T-helper 1 cell treated with Interleukin-12 subunit alpha and Interleukin-12 subunit beta and Interleukin-4 antibody, amounts not matched to agents 30 μg/mL and 1 μg/mL, for 36 hours (primary cell): Measurements from ENCODE around the gene ZFYVE21.

ENCODE experiments used
- H3K27ac Mint-ChIP-seq: one replicate; pipeline ENCODE4 v1.8.0; 2021; ENCODE audit warnings: mild to moderate bottlenecking, mixed read lengths
- H3K27me3 Mint-ChIP-seq: one replicate; pipeline ENCODE4 v1.8.0; 2021; ENCODE audit warnings: low read depth, mixed read lengths
- H3K36me3 Mint-ChIP-seq: one replicate; pipeline ENCODE4 v1.8.0; 2021; ENCODE audit warnings: low read depth, mixed read lengths
- H3K4me1 Mint-ChIP-seq: one replicate; pipeline ENCODE4 v1.8.0; 2021; ENCODE audit warnings: low read depth, mixed read lengths
- H3K4me3 Mint-ChIP-seq: one replicate; pipeline ENCODE4 v1.8.0; 2021; ENCODE audit warnings: mild to moderate bottlenecking, moderate library complexity, mixed read lengths
- H3K9me3 Mint-ChIP-seq: one replicate; pipeline ENCODE4 v1.8.0; 2021; ENCODE audit warnings: mixed read lengths

Gene ZFYVE21

DNA sequence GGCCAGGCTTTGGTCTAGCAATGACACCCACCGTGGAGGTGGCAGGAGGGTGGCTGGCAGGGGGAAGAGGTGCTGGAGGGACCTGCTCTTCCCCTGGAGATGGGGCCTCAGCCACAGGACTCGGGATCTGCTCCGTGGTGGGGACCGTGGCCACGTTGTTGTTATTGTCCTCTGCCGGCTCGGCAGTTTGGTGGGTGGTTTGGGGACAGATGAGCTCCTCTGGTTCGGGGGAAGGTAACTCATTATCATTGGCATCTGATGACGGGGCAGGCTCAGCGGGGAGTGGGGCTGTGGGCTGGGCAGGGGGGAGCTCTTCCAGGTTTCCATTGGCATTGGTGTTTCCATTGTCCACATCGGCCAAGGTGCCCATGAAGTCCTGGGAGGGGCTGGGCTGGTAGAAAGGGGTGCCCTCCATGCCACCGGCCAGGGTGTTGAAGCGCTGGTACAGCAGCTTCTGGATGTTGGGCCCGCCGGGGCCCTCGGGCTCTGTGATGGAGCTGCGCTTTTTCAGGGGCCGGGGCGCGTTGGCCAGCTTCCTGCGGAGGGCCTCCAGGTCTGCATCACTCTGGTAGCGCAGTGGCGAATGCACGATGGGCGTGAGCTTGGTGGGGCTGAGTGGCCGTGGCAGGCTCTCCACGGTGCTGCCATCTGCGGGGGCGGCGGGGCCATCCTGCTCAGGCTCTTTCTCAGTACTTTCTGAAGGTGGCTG is 24.3 kb downstream of the ZFYVE21 start:
- no peaks in the 10 kb centered on the region for H3K4me1 Mint-ChIP-seq
- H3K27ac Mint-ChIP-seq, result no peak overlapping the region
- H3K27me3 Mint-ChIP-seq, result no peaks in the 10 kb centered on the region
- H3K36me3 Mint-ChIP-seq, result no peaks in the 10 kb centered on the region
- H3K9me3 Mint-ChIP-seq, result no peaks in the 10 kb centered on the region
- H3K4me3 Mint-ChIP-seq, result no peak overlapping the region

DNA sequence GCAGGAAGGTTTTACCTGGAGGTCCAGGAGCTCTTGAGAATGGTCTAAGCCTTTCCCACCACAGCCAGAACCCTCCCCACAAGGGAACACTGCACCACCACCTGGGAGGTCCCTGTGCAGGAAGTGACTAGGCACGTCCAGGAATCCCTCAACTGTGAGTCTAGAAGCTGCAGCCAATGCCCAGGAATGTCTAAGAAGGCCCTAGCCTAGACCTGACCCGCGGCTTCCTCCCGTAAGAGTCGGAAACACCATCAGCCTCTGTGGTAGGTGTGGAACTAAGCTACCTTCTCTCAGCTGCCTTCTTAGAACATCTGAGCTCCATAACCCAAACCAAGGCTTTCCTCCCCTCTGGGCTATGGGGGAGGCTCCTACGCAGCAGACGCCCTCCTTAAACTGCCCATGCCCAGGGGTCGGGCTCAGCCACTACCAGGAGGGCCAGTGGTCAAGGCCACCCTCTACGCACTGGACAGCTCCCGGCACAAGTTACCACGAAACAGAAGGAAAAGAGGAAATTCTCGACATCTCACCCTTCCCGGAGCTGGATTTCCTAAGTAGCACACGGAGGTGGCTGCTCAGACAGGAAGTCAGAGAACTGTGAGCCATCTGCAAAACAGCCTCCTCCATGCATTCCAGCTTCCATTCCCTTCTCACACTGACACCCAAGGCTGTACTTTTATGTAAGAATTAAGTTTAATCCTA is 25.5 kb downstream of the ZFYVE21 start:
- Mint-ChIP-seq H3K27ac (no peak overlapping the region), H3K36me3 (no peaks in the 10 kb centered on the region)

DNA sequence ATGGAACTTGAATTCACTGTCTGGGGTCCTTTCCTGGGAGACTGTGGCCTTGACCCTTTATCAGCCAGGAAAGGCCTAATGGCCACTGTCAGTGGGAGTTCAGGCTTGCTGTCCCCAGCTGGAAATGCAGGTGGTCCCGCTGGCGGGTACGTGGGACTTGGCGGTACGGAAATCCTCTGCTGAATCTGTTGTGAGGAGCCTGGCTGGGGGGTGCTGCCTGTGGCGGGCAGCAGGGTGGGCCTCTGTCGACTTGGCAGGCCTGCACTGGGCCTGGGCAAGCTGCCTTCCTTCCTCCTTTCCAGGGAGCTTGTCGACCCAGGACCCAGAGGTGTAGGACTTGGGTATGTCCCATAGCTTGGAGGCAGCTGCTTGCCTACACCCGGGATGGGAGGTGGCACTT is 26.3 kb downstream of the ZFYVE21 start:
- Mint-ChIP-seq H3K4me1 (no peaks in the 10 kb centered on the region), H3K9me3 (no peaks in the 10 kb centered on the region), H3K27ac (no peak overlapping the region), H3K27me3 (no peaks in the 10 kb centered on the region), H3K36me3 (no peaks in the 10 kb centered on the region), H3K4me3 (no peak overlapping the region)

More for the DNA sequence above, 25.5 kb downstream of the ZFYVE21 start:
- Mint-ChIP-seq H3K4me3 (no peak overlapping the region), H3K9me3 (no peaks in the 10 kb centered on the region), H3K4me1 (no peaks in the 10 kb centered on the region), H3K27me3 (no peaks in the 10 kb centered on the region)

DNA sequence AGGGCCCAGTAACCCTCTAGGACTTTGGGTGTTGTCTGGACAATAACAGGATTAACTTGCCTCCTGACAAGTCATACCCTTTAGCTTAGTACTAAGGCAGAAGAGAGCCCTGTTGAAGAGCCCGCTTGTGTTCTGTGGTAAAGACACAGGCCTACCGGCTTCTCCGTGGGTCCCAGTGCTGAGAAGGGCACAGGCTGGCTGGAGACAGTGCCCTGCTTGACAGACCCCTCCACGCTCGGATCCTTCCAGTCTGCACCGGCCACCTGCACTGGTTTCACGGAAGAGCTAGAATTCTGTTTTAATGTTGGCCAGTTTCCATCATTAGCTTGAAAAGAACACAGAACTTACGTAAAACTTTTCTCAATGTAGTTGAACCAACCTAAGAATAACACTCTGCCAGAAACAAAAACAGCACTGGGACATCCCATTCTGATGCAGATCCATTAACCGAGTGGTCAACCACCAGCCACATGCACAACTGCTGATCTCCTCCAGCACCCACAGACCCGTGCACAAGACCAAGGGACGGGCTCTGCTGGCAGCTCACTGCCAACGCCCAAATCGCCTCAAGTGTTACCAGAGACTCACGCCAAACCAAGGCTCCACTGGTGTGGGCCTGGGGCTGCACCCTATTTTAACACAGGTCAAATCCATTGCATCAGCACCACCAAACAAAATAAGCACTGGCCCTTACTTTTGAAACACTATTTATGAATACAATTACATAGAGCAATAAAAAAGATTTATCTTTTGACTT is 27.1 kb downstream of the ZFYVE21 start:
- H3K9me3 Mint-ChIP-seq, result no peaks in the 10 kb centered on the region
- no peak overlapping the region for H3K4me3 Mint-ChIP-seq
- H3K4me1 Mint-ChIP-seq, result no peaks in the 10 kb centered on the region
- no peaks in the 10 kb centered on the region for H3K27me3 Mint-ChIP-seq
- no peak overlapping the region for H3K27ac Mint-ChIP-seq
- no peaks in the 10 kb centered on the region for H3K36me3 Mint-ChIP-seq

DNA sequence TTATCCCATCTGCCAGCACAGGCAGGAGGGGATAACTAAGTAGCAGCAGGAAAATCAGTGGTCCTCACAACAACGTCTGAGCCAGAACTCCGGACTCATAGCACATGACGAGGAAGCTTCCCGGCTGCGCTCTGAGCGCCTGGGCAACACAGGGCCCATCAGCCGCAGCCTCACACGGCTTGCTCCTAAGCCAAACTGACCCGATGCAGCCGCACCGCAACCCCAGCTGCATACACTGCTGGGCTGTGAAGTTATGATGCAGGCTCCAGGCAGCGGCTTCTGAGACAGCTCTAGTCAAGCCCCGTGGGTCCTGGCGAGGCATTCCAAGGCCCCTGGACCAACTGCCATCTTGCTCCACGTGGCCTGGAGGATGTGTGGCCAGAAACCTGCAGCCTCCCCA is 28.1 kb downstream of the ZFYVE21 start:
- Mint-ChIP-seq H3K9me3 (no peaks in the 10 kb centered on the region), H3K27ac (no peak overlapping the region), H3K4me1 (peaks cover 6% of the 10 kb centered on the region), H3K4me3 (no peak overlapping the region), H3K27me3 (no peaks in the 10 kb centered on the region), H3K36me3 (no peaks in the 10 kb centered on the region)

DNA sequence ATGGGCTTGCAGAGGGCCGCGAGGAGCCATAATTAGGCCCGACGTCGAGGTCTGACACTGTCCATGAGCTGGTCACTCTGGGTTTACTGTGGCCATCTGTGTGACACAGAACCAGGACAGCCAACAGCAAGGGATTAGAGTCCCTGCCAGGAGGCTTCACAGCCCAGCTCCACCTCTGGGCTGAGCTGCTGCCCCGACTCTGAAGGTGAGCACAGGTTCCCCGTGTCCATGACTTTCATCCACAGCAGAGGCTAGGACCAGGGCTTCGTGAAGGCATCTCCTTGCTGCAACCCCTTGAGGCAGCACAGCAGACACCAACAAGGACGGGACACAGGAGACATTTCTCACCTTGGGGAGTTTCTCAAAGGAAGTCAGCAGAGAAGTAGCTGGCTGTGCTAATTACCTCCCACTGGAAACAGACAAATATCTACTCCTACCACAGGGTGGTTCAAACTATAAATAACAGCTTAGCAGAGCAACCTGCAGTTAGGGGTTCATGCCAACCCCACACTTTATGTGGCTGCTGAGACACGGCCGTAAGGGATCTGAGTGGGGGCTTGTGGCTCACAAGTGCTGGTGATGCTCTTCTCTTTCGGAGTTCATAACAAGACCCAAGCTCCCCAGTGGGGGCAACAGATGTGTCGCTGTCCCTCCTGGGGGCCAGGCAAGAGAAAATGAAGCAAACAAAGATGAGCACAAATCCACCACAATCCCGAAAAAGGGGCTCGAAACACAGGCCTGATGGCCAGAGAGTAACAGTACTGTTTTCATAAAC is 29.2 kb downstream of the ZFYVE21 start:
- Mint-ChIP-seq H3K36me3 (peaks cover 3% of the 10 kb centered on the region), H3K4me3 (no peak overlapping the region), H3K27me3 (no peaks in the 10 kb centered on the region), H3K9me3 (no peaks in the 10 kb centered on the region), H3K27ac (no peak overlapping the region), H3K4me1 (peaks cover 7% of the 10 kb centered on the region)

DNA sequence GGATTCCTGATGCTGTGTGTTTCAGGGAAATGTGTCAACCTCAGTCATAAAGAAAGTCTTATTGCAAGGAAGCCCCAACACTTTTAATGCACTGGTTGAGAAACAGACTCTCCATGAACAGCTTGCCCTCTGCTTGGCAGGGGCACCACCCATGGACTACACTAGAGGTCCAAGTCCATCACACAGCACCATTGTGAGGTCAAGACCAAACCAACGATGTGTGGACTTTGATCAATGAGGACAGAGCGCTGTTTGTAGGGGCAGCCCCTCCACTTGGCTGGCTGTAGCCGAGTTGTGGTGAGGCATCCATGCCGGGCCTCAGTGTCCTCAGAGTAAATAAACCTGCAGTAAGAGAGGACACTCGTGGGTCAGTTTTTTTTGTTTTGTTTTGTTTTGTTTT is 29.8 kb downstream of the ZFYVE21 start:
- no peak overlapping the region for H3K4me3 Mint-ChIP-seq
- peaks cover 3% of the 10 kb centered on the region for H3K36me3 Mint-ChIP-seq
- no peaks in the 10 kb centered on the region for H3K9me3 Mint-ChIP-seq
- no peak overlapping the region for H3K27ac Mint-ChIP-seq
- H3K27me3 Mint-ChIP-seq, result no peaks in the 10 kb centered on the region
- H3K4me1 Mint-ChIP-seq, result peaks cover 7% of the 10 kb centered on the region

DNA sequence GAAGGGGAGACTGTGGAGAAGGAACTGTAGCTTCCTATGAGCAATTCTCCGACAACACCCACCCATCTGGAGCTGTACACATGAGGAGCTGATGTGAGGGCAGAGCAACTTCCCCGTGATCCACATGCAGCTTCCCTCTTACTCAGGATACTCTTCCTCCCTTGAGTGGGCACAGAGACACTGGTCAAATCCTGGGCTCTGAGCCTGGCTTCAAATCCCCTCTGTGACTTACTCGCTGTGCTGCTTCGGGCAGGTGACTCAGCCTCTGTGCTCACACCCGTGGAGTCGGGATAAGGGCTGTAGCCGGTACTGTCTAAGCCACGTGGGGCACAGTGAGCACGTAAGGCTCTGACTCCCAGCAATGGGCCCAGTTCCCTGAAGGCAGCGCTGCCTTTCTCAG is 31.1 kb downstream of the ZFYVE21 start:
- H3K9me3 Mint-ChIP-seq, result no peaks in the 10 kb centered on the region
- H3K36me3 Mint-ChIP-seq, result peaks cover 3% of the 10 kb centered on the region
- H3K27me3 Mint-ChIP-seq, result no peaks in the 10 kb centered on the region

DNA sequence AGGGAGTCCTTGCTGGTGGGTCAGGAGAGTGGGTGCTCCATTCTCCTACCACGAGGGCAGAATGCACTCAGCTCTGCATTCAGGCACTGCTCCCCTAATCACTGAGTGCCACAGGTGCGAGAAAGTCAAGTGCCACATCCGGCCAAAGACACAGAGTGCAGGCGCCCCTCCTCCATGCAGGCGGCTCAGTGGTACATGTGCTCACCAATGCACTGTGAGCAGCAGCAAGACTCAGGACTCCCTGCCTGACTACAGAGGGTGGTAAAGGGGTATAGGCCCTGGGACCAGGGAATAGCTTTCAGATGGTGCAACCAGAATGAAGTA is 32.9 kb downstream of the ZFYVE21 start:
- no peak overlapping the region for H3K4me3 Mint-ChIP-seq
- H3K27ac Mint-ChIP-seq, result no peak overlapping the region
- no peaks in the 10 kb centered on the region for H3K9me3 Mint-ChIP-seq
- H3K27me3 Mint-ChIP-seq, result no peaks in the 10 kb centered on the region
- peaks cover 7% of the 10 kb centered on the region for H3K4me1 Mint-ChIP-seq
- peaks cover 3% of the 10 kb centered on the region for H3K36me3 Mint-ChIP-seq

More for the DNA sequence above, 31.1 kb downstream of the ZFYVE21 start:
- peaks cover 7% of the 10 kb centered on the region for H3K4me1 Mint-ChIP-seq
- no peak overlapping the region for H3K27ac Mint-ChIP-seq
- H3K4me3 Mint-ChIP-seq, result no peak overlapping the region

DNA sequence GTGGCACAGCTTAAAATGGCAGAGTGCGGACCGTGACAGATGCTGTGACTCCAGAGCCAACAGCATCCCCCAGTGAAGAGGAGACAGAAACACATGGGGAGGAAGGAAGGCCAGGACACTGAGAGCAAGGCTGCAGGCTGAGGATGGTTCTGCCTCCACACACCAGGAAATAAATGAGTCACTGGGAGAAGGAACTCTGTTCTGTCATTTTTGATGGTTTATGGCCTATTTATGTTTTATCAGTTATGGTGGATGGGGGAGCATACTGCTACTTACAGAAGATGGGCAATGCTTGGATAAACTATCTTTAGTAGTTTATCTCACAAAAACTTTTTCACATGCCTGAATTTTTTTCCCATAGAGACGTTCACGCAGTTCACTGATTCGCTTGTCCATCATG is 33.8 kb downstream of the ZFYVE21 start:
- Mint-ChIP-seq H3K9me3 (no peaks in the 10 kb centered on the region), H3K27me3 (no peaks in the 10 kb centered on the region), H3K36me3 (peaks cover 3% of the 10 kb centered on the region), H3K27ac (no peak overlapping the region), H3K4me1 (peaks cover 7% of the 10 kb centered on the region), H3K4me3 (no peak overlapping the region)

DNA sequence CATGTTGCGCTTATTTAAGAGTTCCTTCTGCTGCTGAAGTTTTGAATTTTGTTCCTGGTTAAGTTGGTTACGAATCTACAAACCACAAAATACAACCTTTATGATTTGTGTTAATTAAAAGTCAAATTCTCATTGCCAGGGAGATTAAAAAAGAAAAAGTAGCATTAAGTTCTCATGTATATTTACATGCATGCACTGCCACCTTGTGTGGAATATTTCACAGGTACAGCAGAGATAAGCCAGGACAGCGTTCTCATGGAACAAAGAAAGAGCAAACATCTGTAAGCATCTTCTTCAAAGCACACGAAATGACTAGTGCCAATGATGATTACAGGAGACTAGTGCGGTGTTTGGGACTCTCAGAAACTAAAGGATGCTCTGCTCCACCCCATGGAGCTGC is 34.2 kb downstream of the ZFYVE21 start:
- H3K36me3 Mint-ChIP-seq, result peaks cover 3% of the 10 kb centered on the region
- H3K4me3 Mint-ChIP-seq, result no peak overlapping the region
- no peaks in the 10 kb centered on the region for H3K27me3 Mint-ChIP-seq
- no peak overlapping the region for H3K27ac Mint-ChIP-seq
- no peaks in the 10 kb centered on the region for H3K9me3 Mint-ChIP-seq
- peaks cover 7% of the 10 kb centered on the region for H3K4me1 Mint-ChIP-seq

DNA sequence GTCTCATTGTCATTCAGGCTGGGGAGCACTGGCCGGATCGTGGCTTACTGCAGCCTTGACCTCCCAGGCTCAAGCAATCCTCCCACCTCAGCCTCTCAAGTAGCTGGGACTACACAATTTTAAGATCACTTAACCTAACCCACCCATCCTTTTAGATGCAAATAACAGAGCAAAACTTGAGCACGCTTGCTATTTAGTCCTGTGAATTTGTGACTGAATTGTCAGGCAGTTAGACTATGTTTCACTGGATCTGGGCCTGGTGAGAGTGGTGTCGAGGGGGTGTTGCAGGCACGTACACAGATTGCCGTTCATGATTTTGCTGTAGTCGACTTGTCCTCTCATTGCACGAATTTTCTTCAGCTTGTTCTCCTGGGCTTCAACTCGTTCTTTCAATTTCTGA is 38.2 kb downstream of the ZFYVE21 start:
- Mint-ChIP-seq H3K9me3 (no peaks in the 10 kb centered on the region), H3K27ac (no peak overlapping the region), H3K4me1 (peaks cover under 1% of the 10 kb centered on the region), H3K27me3 (no peaks in the 10 kb centered on the region), H3K4me3 (no peak overlapping the region), H3K36me3 (peaks cover 3% of the 10 kb centered on the region)

DNA sequence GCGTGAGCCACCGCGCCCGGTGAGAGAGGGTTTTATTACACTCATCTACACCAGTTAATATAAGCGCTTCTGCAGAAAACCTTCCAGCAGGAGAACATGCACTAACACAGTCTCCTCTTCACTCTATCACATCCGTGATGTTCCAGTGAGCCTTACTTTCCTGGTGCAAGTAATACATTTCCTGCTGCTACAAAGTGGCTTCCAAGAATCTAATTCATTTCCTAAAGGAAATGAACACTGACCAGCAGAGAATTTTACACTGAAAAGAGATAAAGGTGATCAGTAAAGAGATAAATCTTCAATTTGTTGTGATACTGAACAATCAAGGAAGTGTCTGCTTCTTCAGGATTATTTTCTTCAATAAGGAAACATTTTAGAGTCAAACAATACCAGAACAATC is 39.5 kb downstream of the ZFYVE21 start:
- H3K27me3 Mint-ChIP-seq, result no peaks in the 10 kb centered on the region
- no peaks in the 10 kb centered on the region for H3K4me1 Mint-ChIP-seq
- no peak overlapping the region for H3K4me3 Mint-ChIP-seq
- no peak overlapping the region for H3K27ac Mint-ChIP-seq
- H3K9me3 Mint-ChIP-seq, result no peaks in the 10 kb centered on the region
- no peaks in the 10 kb centered on the region for H3K36me3 Mint-ChIP-seq

DNA sequence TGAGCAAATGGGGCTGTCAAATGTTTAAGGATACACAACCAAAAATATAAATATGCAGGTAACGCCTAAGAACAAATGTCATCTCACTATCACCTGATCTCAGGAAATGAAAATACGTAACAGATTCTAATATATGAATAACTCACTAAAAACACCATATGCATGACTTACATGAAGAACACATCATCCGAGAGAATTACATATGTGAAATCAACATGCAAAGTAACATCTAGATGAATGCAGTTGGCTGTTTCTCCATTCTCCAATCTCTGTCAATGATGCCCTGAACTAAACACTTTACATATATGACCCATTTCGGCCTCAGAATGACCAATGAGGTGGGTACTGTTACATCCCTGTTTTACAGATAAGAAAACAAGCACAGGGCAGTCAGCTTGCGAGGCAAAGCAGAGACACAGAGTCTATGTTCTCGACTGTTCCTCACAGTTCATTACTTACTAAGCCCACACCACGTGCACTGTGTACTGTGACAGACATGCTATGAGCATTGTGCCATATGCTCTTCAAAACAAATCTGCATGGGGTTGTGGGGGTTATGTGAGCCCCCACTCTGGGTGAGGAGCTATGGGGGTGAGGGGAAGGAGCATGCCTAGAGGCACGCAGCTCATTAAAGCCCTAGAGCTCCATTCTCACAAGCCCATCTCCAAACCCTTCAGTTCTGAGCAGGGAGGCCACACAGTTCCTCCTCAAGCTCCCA is 42.6 kb downstream of the ZFYVE21 start:
- Mint-ChIP-seq H3K36me3 (no peaks in the 10 kb centered on the region), H3K4me1 (no peaks in the 10 kb centered on the region), H3K4me3 (no peak overlapping the region), H3K27ac (no peak overlapping the region), H3K27me3 (no peaks in the 10 kb centered on the region), H3K9me3 (no peaks in the 10 kb centered on the region)
